Measurements from ENCODE around the gene ADISSP.
A peak's percentile ranks its signal among the peaks of the same experiment; 100 is the strongest.

ADISSP gene

GRCh38 chr20:3719046-3719445, 48.5 kb downstream of the ADISSP start:
- DNase-seq (ENCODE audit: low spot score), result no peak
- FAIRE-seq, result no peak

- peak; percentile 18 for DNase-seq (ENCODE audit: low spot score)
- no peak for FAIRE-seq
Observed at GRCh38 chr20:3716195-3716834, 51.2 kb downstream of the ADISSP start.

- no peak for DNase-seq (ENCODE audit: low spot score)
- FAIRE-seq, result no peak
Observed at GRCh38 chr20:3714092-3714491, 53.5 kb downstream of the ADISSP start.

GRCh38 chr20:3712279-3712873, 55.2 kb downstream of the ADISSP start, which contains the start of gene SIGLEC1:
Gene SIGLEC1, minus strand, starts transcription at chr20:3712600. Its CDS starts 5,472 bp downstream, at chr20:3707128.
- DNase-seq (ENCODE audit: low spot score) (no peak), FAIRE-seq (no peak)

GRCh38 chr20:3711484-3711941, 56.0 kb downstream of the ADISSP start:
- no peak for FAIRE-seq
- no peak for DNase-seq (ENCODE audit: low spot score)

GRCh38 chr20:3710703-3711483, 56.7 kb downstream of the ADISSP start:
- FAIRE-seq (no peak), DNase-seq (ENCODE audit: low spot score) (no peak)

- FAIRE-seq, result no peak
Observed at GRCh38 chr20:3710011-3710466, 57.5 kb downstream of the ADISSP start.

GRCh38 chr20:3707508-3707899, 60.0 kb downstream of the ADISSP start:
- FAIRE-seq (no peak), DNase-seq (ENCODE audit: low spot score) (no peak)

More at GRCh38 chr20:3710011-3710466, 57.5 kb downstream of the ADISSP start:
- no peak for DNase-seq (ENCODE audit: low spot score)

- FAIRE-seq, result no peak
- DNase-seq (ENCODE audit: low spot score), result no peak
Observed at GRCh38 chr20:3706774-3707507, 60.6 kb downstream of the ADISSP start.

- no peak for DNase-seq (ENCODE audit: low spot score)
- FAIRE-seq, result no peak
Observed at GRCh38 chr20:3705970-3706739, 61.4 kb downstream of the ADISSP start.

GRCh38 chr20:3705491-3705969, 62.0 kb downstream of the ADISSP start:
- DNase-seq (ENCODE audit: low spot score) (no peak), FAIRE-seq (no peak)

- no peak for DNase-seq (ENCODE audit: low spot score)
- no peak for FAIRE-seq
Observed at GRCh38 chr20:3704087-3704486, 63.5 kb downstream of the ADISSP start.
